ENCODE results near the gene ZBED1.
"Not testable (repeated sequence)": the region's sequence is repeated elsewhere in the genome, so short reads cannot be mapped to it uniquely, and the experiment has no call there.

ZBED1 gene

DNA sequence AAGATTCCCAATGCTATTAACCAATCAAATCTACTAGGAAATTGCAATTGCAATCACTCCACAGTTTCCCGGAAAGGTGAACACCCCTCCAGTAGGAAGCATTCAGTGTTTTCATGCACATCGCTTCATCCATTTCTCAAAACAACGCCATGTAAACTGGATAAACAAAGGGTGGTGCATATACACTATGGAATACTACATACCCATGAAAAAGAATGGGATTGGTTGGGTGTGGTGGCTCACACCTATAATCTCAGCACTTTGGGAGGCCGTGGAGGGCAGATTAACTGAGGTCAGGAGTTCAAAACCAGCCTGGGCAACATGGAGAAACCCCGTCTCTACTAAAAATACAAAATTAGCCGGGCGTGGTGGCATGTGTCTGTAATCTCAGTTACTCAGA, 29.1 kb downstream of the ZBED1 start:
- DNase-seq, result no peak

DNA sequence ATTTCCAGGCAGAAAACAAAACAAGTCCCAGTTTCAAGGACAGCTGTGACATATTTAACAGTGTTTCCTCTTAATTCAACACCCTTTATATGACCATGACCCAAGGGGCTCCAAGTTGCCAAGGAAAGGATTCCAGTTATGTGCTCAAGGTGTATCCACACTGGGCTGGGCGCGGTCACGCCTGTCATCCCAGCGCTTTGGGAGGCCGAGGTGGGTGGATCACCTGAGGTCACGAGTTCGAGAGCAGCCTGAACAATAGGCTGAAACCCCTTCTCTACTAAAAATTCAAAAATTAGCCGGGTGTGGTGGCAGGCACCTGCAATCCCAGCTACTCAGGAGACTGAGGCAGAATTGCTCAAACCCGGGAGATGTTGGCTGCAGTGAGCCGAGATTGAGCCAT, 29.6 kb downstream of the ZBED1 start:
- DNase-seq, result not testable (repeated sequence)

DNA sequence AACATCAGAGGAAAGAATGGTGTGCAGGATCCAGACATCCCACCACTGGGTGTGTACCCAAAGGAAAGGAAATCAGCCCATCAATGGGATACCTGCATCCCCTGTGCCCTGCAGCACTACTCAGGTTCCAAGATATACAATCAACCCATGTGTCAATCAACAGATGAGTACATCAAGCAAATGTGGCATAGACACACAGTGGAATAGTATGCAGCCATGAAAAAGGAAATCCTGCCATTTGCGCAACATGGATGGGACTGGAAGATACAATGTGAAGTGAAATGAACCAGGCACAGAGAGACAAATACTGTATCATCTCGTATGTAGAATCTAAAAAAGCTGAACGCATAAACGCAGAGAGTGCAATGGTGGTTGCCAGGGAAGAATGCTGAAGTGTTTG, 30.9 kb downstream of the ZBED1 start:
- not testable (repeated sequence) for DNase-seq

DNA sequence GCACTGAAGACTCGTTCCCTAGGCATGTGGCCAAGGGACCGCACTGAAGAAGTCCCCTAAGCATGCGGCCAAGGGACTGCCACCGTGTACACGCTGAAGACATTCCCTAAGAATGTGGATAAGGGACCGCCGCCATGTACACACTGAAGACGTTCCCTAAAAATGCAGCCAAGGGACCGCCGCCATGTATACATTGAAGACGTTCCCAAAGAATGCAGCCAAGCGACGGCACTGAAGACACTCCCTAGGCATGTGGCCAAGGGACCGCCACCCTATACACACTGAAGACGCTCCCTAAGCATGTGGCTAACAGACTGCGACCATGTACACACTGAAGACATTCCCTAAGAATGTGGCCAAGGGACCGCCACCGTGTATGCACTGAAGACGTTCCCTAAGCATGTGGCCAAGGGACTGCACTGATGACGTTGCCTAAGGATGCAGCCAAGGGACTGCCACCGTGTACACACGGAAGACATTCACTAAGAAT, 31.5 kb downstream of the ZBED1 start:
- DNase-seq, result no peak

DNA sequence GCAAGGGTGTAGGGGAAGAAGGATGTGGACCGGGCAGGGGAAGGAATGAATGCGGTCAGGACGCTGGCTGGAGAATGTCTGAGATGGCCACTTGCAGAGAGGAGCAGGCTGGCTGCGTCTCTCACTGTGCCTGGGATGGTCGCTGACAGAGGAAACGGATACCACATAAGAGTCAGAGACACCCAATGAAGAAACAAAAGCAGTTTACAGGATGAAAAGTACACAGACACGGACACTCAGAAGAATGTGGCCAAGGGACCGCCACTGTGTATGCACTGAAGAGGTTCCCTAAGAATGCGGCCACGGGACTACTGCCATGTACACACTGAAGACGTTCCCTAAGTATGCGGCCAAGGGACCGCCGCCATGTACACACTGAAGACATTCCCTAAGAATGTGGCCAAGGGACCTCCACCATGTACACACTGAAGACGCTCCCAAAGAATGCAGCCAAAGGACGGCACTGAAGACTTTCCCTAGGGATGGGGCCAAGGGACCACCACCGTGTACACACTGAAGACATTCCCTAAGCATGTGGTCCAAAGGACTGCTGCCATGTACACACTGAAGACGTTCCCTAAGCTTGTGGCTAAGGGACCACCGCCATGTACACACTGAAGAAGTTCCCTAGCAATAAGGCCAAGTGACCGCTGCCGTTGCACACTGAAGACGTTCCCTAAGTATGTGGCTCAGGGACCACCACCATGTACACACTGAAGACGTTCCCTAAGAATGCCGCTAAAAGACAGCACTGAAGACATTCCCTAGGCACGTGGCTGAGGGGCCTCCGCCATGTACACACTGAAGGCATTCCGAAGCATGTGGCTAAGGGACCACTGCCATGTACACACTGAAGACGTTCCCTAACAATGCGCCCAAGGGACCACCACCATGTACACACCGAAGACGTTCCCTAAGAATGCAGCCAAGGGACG, 32.2 kb downstream of the ZBED1 start:
- no peak for DNase-seq

DNA sequence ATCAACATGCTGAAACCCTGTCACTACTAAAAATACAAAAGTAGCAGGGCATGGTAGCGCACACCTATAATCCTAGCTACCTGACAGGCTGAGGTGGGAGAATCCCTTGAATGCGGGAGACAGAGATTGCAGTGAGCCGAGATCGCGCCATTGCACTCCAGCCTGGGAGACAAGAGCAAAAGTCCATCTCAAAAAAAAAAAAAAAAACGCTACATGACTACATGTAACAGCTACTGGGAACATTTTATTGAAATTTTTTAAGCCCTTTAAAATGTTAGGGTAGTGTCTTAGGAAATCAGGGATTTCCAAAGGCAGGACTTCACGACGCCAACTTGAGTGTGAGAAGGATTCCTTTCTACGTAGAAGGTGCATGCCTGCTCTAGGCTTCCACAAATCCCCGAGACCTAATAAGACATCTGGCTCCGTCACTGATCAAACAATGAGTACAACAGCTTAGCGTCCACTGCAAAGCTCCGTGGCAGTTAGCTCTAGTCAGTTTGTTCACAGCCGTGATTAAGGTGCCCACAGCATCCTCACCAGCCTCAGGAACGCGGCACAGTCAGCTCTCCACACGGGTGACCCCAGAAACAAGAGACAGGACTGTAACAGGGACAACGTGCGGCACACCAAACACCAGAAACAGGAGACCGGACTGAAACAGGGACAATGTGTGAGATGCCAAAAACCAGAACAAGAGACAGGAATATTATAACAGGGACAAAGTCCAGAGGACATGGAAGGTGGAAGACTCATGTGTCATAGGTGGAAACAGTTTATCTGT, 33.7 kb downstream of the ZBED1 start:
- no peak for DNase-seq

DNA sequence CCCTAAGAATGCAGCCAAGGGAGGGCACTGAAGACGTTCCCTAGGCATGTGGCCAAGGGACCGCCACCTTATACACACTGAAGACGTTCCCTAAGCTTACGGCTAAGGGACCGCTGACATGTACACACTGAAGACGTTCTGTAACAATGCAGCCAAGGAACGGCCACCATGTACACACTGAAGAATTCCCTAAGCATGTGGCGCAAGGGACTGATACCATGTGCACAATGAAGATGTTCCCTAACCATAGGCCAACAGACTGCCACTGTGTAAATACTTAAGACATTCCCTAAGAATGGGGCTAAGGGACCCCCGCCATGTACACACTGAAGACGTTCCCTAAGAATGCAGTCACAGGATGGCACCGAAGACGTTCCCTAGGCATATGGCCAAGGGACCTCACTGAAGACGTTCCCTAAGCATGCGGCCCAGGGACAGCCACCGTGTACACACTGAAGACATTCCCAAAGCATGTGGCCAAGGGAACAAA, 36.1 kb downstream of the ZBED1 start:
- no peak for DNase-seq

DNA sequence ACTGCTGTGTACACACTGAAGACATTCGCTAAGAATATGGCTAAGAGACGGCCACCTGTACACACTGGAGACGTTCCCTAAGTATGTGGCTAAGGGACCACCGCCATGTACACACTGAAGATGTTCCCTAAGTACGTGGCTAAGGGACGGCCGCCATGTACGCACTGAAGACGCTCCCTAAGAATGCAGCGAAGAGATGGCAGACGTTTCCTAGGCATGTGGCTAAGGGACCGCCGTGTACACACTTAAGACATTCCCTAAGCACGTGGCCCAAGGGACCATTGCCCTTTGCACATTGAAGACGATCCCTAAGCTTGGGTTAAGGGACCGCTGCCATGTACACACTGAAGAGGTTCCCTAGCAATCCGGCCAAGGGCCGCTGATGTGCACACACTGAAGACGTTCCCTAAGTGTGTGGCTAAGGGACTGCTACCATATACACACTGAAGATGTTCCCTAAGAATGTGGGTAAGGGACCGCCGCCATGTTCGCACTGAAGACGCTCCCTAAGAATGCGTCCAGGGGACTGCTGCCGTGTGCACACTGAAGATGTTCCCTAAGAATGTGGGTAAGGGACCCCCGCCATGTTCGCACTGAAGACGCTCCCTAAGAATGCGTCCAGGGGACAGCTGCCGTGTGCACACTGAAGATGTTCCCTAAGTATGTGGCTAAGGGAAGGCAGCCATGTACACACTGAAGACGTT, 36.7 kb downstream of the ZBED1 start:
- DNase-seq, result no peak

DNA sequence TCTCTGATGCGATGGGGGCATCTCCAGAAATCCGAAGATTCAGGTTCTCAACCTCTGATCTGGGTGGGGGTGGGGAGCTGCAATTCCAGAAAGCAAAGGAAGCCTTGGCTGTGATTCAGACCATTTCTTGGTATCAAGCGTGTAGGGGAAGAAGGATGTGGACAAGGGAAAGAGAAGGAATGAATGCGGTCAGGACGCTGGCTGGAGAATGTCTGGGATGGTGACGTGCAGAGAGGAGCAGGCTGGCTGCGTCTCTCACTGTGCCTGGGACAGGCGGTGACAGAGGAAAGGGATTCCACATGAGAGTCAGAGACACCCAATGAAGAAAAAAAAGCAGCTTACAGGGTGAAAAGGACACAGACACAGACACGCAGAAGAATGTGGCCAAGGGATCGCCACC, 37.3 kb downstream of the ZBED1 start:
- not testable (repeated sequence) for DNase-seq

DNA sequence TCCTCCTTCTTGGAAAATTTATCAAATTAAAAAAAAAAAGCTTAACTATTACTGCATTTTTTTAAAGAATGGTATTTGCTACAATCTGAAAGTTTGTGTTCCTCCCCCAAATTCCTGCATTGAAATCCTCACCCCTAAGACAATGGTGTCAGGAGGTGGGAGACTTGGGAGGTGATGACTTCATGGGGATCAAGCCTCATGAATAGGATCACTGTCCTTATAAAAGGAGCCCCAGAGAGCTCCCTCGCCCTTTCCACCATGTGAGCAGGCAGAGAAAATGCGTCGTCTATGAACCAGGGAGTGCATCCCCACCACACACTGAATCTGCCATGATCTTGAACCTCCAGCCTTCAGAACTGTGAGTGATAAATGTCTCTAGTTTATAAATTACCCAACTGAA, 38.0 kb downstream of the ZBED1 start:
- DNase-seq, result no peak

DNA sequence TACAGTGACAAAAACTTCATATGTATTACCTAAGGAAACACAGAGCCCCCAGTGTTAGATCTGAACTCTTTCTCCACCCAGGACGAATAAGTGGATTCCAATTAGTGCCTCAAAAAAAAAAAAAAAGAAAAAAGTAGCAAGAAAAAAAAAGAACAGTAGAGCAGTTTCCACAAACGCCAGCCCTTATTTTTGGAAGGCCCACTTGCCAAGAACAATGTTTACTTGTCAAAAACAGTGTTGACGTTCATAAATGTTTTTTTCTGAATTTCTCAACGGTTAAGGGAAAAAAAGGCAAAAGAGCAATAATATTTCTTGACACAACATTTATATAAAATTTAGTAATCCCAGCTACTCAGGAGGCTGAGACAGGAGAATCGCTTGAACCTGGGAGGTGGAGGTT, 38.7 kb downstream of the ZBED1 start:
- DNase-seq, result no peak

DNA sequence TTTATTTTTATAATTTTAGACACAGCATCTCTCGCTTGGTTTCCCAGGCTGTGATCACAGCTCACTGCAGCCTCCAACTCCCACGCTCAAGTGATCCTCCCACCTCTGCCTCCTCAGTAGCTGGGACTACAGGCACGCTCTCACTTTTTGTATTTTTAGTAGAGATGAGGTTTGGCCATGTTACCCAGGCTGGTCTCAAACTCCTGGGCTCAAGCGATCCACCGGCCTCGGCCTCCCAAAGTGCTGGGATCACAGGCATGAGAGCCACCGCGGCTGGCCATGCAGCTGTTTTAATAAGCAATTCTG, 39.1 kb downstream of the ZBED1 start:
- no peak for DNase-seq

DNA sequence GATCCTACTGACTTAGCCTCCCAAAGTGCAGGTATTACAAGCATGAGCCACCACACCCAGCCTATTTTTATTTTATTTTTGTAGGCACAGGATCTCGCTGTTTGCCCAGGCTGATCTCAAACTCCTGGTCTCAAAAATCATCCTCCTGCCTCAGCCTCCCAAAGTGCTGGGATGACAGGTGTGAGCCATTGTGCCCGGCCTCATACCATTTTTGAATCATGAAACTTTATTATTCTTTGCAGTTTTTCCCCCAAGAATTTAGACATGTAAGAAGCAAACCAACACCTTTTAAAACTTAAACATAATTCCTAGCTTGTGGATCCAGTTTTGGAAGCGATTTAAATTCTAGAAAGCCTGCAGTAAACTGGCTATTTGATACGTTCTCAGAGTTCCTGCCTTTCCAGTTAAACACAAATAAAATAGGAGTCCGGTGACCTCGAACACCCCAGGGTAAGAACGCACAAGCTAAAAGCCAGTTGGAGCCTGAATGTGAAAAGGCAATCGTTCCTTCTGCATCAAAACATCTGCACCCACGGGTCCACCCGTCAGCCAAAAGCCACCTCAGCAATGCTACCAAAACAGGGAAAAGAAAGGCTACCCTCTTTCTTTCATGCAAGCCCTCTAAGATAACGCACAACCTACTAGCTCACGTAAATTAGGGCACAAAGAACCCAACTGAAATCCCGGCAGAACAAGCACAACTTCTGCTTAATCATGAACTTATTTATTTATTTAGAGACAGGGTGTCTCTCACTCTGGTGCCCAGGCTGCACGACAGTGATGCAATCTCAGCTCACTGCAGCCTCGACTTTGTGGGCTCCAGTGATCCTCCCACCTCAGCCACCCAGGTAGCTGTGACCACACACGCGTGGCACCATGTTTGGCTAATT, 39.7 kb downstream of the ZBED1 start:
- DNase-seq, result not testable (repeated sequence)

DNA sequence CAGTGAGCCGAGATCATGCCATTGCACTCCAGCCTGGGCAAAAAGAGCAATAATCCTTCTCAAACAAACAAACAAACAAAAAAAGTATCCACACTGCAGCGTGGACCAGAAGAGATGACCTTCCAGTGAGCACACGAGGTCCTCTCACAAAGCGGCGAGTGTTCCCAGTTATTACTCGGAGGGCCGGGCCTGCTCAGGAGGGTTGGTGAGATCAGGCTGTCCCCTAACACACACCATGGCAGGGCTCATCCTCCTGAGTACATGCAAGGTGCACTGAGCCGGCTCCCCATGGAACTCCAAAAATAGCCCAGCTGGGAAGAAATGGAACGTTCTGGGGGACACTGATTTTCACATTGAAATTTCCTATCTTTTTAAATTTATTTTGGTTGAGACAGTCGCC, 40.7 kb downstream of the ZBED1 start:
- DNase-seq, result not testable (repeated sequence)

DNA sequence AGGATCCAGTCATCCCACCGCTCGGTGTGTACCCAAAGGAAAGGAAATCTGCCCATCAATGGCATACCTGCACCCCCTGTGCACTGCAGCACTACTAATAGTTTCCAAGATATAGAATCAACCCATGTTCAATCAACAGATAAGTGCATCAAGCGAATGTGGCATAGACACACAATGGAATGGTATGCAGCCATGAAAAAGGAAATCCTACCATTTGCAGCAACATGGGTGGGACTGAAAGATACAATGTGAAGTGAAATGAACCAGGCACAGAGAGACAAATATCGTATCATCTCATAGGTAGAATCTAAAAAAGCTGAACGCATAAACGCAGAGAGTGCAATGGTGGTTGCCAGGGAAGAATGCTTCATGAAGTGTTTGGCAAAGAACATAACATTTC, 42.5 kb downstream of the ZBED1 start:
- no peak for DNase-seq

DNA sequence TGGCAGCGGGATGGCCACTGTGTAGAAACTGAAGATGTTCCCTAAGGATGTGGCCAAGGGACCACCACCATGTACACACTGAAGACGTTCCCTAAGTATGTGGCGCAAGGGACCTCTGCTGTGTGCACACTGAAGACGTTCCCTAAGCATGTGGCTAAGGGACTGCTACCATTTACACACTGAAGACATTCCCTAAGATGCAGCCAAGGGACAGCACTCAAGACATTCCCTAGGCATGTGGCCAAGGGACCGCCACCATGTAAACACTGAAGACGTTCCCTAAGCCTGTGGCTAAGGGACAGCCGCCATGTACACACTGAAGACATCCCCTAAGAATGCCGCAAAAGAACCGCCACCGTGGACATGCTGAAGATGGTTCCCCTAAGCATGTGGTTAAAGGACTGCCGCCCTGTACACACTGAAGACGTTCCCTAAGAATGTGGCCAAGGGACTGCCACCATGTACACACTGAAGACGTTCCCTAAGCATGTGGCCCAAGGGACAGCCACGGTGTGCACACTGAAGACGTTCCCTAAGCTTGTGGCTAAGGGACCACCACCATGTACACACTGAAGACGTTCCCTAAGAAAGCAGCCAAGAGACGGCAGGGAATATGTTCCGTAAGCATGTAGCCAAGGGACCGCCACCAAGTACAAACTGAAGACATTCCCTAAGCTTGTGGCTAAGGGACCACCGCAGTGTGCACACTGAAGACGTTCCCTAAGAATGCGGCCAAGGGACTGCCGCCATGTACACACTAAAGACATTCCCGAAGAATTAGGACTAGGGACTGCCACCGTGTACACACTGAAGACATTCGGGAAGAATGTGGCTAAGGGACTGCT, 43.3 kb downstream of the ZBED1 start:
- DNase-seq, result no peak

DNA sequence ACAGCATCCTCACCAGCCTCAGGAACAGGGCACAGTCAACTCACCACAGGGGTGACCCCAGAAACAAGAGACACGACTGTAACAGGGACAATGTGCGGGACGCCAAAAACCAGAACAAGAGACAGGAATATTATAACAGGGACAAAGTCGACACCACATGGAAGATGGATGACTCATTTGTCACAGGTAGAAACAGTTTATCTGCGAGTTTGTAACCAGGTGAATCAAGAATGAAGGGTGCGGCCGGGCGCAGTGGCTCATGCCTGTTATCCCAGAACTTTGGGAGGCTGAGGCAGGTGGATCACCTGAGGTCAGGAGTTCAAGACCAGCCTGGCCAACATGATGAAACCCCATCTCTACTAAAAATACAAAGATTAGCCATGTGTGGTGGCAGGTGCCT, 44.7 kb downstream of the ZBED1 start:
- not testable (repeated sequence) for DNase-seq

DNA sequence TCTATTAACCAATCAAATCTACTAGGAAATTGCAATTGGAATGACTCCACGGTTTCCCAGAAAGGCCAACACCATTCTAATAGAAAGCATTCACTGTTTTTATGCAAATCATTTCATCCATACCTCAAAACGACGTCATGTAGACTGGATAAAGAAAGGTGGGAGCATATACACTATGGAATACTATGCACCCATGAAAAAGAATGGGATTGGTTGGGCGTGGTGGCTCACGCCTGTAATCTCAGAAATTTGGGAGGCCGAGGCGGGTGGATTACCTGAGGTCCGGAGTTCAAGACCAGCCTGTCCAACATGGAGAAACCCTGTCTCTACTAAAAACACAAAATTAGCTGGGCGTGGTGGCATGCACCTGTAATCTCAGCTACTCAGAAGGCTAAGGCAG, 46.2 kb downstream of the ZBED1 start:
- DNase-seq, result not testable (repeated sequence)

DNA sequence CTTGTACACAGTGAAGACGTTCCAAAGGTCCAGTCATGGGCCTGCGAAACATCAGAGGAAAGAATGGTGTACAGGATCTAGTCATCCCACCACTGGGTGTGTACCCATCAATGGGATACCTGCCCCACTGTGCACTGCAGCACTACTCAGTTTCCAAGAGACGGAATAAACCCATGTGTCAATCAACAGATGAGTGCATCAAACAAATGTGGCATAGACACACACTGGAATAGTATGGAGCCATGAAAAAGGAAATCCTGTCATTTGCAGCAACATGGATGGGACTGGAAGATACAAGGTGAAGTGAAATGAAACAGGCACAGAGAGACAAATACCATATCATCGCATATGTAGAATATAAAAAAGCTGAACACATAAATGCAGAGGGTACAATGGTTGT, 48.0 kb downstream of the ZBED1 start:
- DNase-seq, result no peak

DNA sequence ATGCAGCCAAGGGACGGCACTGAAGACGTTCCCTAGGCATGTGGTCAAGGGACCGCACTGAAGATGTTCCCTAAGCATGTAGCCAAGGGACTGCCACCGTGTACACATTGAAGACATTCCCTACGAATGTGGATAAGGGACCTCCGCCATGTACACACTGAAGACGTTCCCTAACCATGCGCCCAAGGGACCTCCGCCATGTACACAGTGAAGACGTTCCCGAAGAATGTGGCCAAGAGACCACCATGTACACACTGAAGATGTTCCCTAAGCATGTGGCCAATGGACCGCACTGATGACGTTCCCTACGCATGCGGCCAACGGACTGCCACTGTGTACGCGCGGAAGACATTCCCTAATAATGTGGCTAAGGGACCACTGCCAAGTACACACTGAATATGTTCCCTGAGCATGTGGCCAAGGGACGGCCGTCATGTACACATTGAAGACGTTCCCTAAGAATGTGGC, 48.4 kb downstream of the ZBED1 start:
- no peak for DNase-seq

Data from NCI-H524 (cell line).